ENCODE measurements around the gene JAZF1. TPM values are rescaled to one million over a fixed set of nuclear protein-coding genes. Genes with fewer than 3 reads are reported as not detected.

Gene JAZF1
- total RNA-seq, 1 experiment from 2014 or later, result 0.90 TPM

- no peak overlapping the region for H2AFZ ChIP-seq
- POLR2A ChIA-PET (ENCODE audit: unreplicated experiment), result interaction anchor here (0.5 kb wide), 1 partner anchor 70 kb away, joined by 4 read pairs; no protein-coding TSS in a partner anchor
- no peaks in the 10 kb centered on the region for H3K36me3 ChIP-seq (ENCODE audit: low read depth)
- no peaks in the 10 kb centered on the region for H3K4me1 ChIP-seq (replicated peaks; ENCODE audit: insufficient read depth)
- H4K20me1 ChIP-seq (ENCODE audit: insufficient read depth), result no peaks in the 10 kb centered on the region
- H3K9me3 ChIP-seq (ENCODE audit: insufficient read depth, low read depth), result no peaks in the 10 kb centered on the region
- CTCF ChIA-PET, result interaction anchor here (0.7 kb wide), 1 partner anchor 17 kb away, joined by 4 read pairs; no protein-coding TSS in a partner anchor
- no peak overlapping the region for H3K27ac ChIP-seq
- no peak for DNase-seq
- no peaks in the 10 kb centered on the region; the same call in 1 of the 2 replicates for H3F3A ChIP-seq (ENCODE audit: insufficient read depth, low read depth)
- no peaks in the 10 kb centered on the region for H3K79me2 ChIP-seq (ENCODE audit: low read depth)
- H3K4me2 ChIP-seq, result no peak overlapping the region
- no peak overlapping the region for H3K4me3 ChIP-seq
- TF ChIP-seq EZH2 (IDR thresholded peaks at IDR 0.05; ENCODE audit: low read depth) (no peak), CTCF (conservative IDR thresholded peaks at IDR 0.05) (no peak)
- no peaks in the 10 kb centered on the region for H3K9me2 ChIP-seq (ENCODE audit: insufficient read depth)
- no peaks in the 10 kb centered on the region for H3K27me3 ChIP-seq (ENCODE audit: insufficient read depth, low read depth)
- intact Hi-C loops (cut with micrococcal nuclease; ENCODE audit: unreplicated experiment), result no loop called here
- no TSS peak for BruUV-seq (replicated peaks)
Observed at GRCh38 chr7:27834179-27834921, 346.2 kb downstream of the JAZF1 start.

DNA sequence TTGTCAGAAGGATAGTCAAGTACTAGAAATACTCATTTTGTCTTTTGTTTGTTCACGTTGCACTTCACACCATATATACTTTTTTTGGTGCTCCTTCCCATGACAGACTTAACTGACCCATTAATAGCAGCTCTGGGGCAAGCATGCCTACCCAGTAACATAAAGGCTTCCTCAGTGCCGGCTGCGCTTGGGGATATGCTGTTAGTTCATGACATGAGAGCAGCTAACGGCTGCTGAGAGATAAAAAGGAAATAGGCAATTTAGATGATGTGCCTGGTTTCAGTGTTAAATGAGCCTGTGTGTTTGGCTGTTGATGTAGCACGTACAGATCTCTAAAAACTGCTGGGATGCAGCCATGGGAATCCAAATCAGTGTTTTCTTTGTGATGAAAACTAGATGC lies 354.2 kb downstream of the JAZF1 start:
- H3F3A ChIP-seq (ENCODE audit: insufficient read depth, low read depth), result peaks cover 6% of the 10 kb centered on the region
- intact Hi-C loops (cut with micrococcal nuclease; ENCODE audit: unreplicated experiment), result no loop called here
- H3K4me3 ChIP-seq, result no peak overlapping the region
- no peaks in the 10 kb centered on the region for H3K4me1 ChIP-seq (replicated peaks; ENCODE audit: insufficient read depth)
- H3K36me3 ChIP-seq (ENCODE audit: low read depth), result peaks cover 31% of the 10 kb centered on the region
- H2AFZ ChIP-seq, result no peak overlapping the region
- TF ChIP-seq EZH2 (IDR thresholded peaks at IDR 0.05; ENCODE audit: low read depth) (no peak), CTCF (conservative IDR thresholded peaks at IDR 0.05) (no peak)
- no peaks in the 10 kb centered on the region for H3K9me2 ChIP-seq (ENCODE audit: insufficient read depth)
- H3K79me2 ChIP-seq (ENCODE audit: low read depth), result no peaks in the 10 kb centered on the region
- H3K9me3 ChIP-seq (ENCODE audit: insufficient read depth, low read depth), result no peaks in the 10 kb centered on the region
- DNase-seq, result no peak
- BruUV-seq (replicated peaks), result no TSS peak
- H4K20me1 ChIP-seq (ENCODE audit: insufficient read depth), result peaks cover 3% of the 10 kb centered on the region; the same call in 1 of the 2 replicates
- ChIA-PET POLR2A (ENCODE audit: unreplicated experiment) (no interaction called here), CTCF (no interaction called here)
- H3K4me2 ChIP-seq, result no peak overlapping the region
- H3K27ac ChIP-seq, result no peak overlapping the region
- H3K27me3 ChIP-seq (ENCODE audit: insufficient read depth, low read depth), result no peaks in the 10 kb centered on the region

DNA sequence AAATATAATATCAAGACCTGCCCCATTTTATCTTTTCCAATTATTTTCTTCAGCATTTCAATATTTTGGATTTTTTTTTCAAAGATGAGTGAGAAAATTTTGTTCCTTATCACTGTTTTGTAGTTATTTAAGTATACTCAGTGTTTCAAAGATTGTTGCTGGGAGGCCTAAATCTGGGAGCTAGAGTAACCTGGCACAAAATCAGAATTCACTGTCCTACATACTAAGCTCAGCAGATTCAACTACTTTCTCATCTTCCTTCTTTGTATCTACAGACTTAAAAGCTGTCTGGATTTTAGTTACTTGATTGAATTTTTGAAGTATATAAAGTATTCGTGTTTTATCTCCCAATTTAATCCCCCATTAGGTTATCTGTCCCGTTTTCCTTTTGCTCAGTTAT lies 354.7 kb downstream of the JAZF1 start:
- no peak for DNase-seq
- H4K20me1 ChIP-seq (ENCODE audit: insufficient read depth), result peaks cover 3% of the 10 kb centered on the region; the same call in 1 of the 2 replicates
- H3K4me1 ChIP-seq (replicated peaks; ENCODE audit: insufficient read depth), result no peaks in the 10 kb centered on the region
- H3K9me2 ChIP-seq (ENCODE audit: insufficient read depth), result no peaks in the 10 kb centered on the region
- intact Hi-C loops (cut with micrococcal nuclease; ENCODE audit: unreplicated experiment), result no loop called here
- no peak overlapping the region for H2AFZ ChIP-seq
- TF ChIP-seq EZH2 (IDR thresholded peaks at IDR 0.05; ENCODE audit: low read depth), result no peak
- TF ChIP-seq CTCF (conservative IDR thresholded peaks at IDR 0.05), result no peak
- no peak overlapping the region for H3K27ac ChIP-seq
- H3K4me2 ChIP-seq, result no peak overlapping the region
- H3F3A ChIP-seq (ENCODE audit: insufficient read depth, low read depth), result peaks cover 6% of the 10 kb centered on the region
- no TSS peak for BruUV-seq (replicated peaks)
- H3K9me3 ChIP-seq (ENCODE audit: insufficient read depth, low read depth), result no peaks in the 10 kb centered on the region
- POLR2A ChIA-PET (ENCODE audit: unreplicated experiment), result no interaction called here
- CTCF ChIA-PET, result no interaction called here
- no peaks in the 10 kb centered on the region for H3K27me3 ChIP-seq (ENCODE audit: insufficient read depth, low read depth)
- H3K36me3 ChIP-seq (ENCODE audit: low read depth), result peaks cover 32% of the 10 kb centered on the region
- H3K4me3 ChIP-seq, result no peak overlapping the region
- H3K79me2 ChIP-seq (ENCODE audit: low read depth), result no peaks in the 10 kb centered on the region

Measured in PC-9 (cell line).